Globus pallidus (tissue), 1 donor: Measurements from ENCODE around the gene ASB12.

Source experiments
- DNase-seq: peaks from one replicate; pipeline ENCODE4 v3.0.0-alpha.2; 2015; ENCODE audit warnings: low spot score

ASB12 gene

DNA sequence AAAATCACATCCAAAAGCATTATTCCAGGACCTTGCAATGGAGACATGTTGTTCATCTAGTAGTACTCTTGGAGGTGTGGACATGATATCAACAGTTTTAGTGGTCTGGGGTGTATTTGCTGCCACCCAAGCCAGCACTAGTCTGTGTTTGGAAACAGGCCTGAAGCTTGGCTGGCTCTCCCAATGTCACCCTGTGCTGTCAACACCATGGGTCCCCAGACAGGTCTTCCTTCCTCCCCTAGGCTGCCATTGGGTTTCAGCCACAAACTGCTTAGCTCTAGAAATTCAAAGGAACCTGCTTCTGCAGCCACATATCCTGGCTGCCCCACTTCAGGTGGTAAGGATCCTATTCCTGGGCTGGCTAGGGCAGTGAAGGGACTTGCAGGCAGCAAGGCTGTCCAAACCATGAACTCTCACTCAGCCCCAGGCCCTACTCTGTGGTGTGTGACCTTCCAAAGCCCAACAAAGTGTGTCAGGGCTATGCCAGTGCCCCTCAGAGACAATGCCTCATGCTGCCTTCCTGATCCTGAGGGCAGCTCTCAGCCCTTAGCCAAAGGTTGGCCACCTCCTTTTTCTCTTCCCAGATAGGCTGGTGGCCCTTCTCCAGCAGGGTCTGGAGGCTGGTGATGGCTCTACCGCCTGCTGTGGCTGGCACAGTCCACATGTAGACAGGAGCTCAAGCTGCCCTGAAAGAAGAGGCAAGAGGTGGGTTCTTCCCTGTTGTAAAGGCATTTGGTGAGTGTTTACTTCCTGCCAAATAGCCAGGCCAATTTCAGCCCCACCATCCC lies 43.2 kb downstream of the ASB12 start:
- no peak for DNase-seq

GRCh38 chrX:64184396-64184795 lies 46.0 kb downstream of the ASB12 start:
- DNase-seq: no peak

DNA sequence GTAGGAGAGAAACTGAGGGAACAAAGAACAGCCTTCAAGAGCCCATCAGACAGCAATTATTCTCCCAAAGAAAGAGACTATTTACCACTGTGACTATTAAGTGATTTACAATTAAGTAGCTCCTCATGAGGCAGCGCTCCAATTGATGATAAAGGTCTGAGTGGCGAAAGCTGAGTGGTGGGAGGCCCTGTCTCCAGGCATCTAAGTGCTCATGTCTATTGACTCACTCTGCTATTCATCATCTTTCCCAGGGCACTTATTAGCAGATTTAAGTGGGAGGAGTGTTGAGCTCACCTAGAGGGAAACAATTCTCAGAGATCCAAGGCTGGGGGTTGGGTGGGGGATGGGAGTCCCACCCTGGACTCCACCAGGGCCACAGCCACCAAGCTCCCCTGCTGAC lies 48.2 kb downstream of the ASB12 start:
- no peak for DNase-seq

DNA sequence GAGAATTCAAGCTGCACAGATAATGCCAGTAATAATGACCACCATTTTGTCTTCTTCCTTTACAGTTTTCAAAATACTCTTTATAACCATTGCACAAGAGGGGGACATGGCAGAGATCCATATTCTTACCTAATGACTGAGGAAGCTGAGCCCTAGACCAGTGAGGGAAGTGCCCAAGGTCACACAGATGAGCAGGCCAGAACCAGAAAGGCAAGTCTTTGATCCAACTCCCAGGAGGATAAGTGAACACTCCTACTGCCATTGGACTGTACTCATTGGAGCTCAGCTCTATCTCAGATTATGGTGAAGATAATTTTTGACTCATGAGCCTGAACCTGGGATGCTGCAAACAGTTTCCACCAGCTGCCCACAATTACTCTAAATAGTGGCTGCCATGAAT lies 53.5 kb downstream of the ASB12 start:
- DNase-seq: no peak
